ENCODE measurements around the gene ZNF532.

DNA sequence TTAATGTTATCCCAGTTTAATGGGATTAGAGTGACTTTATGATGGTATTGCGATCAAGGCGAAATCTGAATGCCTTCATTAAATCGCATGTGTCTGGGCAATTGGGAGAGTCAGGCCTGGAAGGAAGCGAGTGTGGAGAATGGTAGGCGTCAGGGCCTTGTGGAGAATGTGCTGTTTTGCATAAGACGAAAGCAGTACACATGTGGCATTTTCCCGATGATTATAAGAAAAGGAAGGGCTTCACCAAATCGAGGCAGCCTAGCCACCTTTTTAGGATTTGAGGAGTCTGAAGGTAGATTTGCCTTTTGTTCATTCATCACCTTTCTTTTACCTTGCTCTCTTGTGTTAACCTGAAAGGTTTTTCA is 1.0 kb downstream of the ZNF532 start:
- TF ChIP-seq, protein P1, sequence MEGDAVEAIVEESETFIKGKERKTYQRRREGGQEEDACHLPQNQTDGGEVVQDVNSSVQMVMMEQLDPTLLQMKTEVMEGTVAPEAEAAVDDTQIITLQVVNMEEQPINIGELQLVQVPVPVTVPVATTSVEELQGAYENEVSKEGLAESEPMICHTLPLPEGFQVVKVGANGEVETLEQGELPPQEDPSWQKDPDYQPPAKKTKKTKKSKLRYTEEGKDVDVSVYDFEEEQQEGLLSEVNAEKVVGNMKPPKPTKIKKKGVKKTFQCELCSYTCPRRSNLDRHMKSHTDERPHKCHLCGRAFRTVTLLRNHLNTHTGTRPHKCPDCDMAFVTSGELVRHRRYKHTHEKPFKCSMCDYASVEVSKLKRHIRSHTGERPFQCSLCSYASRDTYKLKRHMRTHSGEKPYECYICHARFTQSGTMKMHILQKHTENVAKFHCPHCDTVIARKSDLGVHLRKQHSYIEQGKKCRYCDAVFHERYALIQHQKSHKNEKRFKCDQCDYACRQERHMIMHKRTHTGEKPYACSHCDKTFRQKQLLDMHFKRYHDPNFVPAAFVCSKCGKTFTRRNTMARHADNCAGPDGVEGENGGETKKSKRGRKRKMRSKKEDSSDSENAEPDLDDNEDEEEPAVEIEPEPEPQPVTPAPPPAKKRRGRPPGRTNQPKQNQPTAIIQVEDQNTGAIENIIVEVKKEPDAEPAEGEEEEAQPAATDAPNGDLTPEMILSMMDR (IDR thresholded peaks at IDR 0.05): no peak
- no peak for TF ChIP-seq POLR2A (IDR thresholded peaks at IDR 0.05)
